GM21447 (cell line): ENCODE results near the gene SLC16A3.

ENCODE experiments used
- ATAC-seq: cut with Tn5 transposase; IDR thresholded peaks from one replicate; pipeline ENCODE4 v1.9.1; 2021; ENCODE audit not compliant: unreplicated experiment

Gene SLC16A3

GRCh38 chr17:82235056-82235774 is 6.4 kb downstream of the SLC16A3 start:
- ATAC-seq = no peak

GRCh38 chr17:82235775-82236141 is 6.9 kb downstream of the SLC16A3 start:
- ATAC-seq = no peak

DNA sequence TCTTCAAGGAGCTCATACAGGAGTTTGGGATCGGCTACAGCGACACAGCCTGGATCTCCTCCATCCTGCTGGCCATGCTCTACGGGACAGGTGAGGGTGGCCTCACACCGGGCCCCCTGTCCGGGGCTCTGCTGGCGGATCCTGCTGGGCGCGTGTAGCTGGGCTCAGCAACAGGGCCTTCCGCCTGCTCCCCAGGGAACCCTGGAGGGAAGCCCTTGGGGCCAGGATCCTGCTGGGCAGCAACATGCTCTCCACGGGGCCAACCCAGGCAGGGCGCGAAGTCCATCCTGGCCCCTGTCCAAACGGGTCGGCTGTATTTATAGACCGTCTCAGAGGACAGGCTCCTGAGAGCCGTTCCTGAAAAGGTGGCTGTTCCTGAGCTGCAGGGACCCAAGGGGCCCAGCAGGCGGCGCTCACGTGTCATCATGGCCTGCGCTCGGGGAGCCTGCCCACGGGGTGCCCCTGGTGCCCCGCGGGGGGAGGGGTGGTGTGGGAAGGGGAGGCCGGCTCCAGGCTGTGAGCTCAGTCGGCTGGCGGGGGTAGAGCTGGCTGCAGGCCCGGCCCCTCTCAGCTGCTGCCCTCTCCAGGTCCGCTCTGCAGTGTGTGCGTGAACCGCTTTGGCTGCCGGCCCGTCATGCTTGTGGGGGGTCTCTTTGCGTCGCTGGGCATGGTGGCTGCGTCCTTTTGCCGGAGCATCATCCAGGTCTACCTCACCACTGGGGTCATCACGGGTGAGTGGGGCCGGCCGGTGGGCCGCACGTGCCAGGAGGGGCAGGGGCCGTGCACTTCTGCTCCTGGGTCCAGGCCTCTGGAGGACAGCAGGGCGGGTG is 7.5 kb downstream of the SLC16A3 start:
- no peak for ATAC-seq

DNA sequence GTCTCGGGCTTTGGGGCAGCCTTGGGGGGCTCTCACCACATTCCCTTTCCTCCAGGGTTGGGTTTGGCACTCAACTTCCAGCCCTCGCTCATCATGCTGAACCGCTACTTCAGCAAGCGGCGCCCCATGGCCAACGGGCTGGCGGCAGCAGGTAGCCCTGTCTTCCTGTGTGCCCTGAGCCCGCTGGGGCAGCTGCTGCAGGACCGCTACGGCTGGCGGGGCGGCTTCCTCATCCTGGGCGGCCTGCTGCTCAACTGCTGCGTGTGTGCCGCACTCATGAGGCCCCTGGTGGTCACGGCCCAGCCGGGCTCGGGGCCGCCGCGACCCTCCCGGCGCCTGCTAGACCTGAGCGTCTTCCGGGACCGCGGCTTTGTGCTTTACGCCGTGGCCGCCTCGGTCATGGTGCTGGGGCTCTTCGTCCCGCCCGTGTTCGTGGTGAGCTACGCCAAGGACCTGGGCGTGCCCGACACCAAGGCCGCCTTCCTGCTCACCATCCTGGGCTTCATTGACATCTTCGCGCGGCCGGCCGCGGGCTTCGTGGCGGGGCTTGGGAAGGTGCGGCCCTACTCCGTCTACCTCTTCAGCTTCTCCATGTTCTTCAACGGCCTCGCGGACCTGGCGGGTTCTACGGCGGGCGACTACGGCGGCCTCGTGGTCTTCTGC is 8.4 kb downstream of the SLC16A3 start:
- ATAC-seq = no peak

GRCh38 chr17:82237746-82238471 is 9.1 kb downstream of the SLC16A3 start:
- no peak for ATAC-seq

GRCh38 chr17:82238472-82239201 is 9.8 kb downstream of the SLC16A3 start:
- ATAC-seq = no peak

DNA sequence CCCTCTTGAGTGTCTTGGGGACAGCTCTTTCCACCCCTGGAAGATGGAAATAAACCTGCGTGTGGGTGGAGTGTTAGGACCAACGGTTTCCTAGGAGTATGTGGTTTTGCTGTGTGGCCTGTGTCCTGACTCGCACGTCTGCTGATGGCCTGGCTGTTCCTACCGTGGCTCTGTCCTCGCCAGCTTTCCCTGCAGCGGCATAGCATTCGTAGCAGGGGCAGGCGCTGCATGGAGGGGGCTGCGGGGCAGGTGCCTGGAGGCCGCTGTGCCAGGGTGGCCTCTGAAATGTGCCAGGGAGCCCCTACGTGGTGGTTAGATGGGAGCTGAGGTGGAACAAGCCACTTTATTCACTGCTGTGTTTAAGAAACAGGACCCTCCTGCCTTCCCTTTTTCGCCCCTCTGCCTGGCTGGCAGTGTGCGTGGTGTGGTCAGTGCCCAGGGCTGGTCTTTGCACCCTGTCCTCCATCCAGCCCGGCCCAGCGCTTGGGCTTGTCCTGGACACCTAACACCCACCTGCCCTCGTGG is 10.6 kb downstream of the SLC16A3 start:
- no peak for ATAC-seq

DNA sequence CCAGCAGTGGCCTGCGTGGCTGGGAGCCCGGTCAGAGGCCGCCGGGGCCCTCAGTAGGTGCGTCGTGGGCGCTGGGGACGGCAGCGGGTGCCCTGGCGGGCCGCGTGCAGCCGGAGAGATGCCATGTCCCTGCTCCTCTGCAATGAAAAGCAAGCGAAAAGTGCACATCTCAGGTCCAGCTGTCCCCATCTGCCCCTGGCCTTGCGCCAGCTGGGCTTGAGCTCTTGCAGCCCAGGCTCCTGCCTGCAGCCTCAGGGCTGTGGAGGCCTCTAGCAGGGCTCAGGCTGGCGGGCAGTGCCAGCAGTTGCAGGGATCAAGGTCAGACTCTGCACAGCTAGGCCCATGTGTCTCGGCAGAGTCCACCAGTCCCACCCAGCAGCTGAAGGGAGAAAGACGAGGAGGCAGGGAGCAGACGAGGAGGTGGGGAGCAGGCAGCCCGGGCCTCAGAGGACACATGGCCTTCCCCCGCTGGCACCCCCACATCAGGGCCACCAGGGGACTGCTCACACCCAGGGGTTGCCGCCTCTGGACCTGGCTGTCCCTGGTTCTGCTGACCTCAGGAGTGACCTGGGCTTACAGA is 11.2 kb downstream of the SLC16A3 start:
- ATAC-seq = no peak

DNA sequence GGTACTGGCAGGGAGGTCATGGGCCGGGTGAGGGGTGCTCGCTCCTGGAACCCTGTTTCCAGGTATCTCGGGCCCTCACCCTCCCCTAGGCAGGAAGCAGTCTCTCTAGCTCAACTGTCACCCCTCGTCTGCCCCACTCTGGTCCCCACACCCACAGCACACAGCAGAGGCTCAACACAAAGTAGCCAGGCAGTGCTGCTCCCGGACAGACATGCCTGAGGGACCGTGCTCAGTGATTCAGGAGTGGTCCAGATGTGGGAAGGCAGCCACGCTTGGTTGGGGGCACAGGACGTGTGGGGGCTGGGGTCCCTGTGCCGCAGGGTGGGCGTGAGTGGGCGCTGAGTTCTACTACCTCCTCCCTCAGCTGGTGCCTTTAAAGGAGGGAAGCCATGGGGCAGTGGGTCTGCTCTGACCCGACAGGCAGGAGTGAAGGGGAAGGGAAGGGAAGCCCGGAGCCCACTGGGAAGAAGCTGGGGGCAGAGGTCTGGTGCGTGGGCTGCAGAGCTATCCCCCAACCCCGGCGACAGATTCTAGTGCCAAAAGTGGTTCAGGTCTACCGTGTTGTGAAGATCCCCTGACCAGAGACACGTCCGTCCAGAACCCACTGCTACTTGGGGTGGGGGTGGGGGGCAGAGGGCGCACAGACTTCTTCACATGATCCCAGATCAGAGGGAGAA is 11.8 kb downstream of the SLC16A3 start:
- ATAC-seq = no peak

DNA sequence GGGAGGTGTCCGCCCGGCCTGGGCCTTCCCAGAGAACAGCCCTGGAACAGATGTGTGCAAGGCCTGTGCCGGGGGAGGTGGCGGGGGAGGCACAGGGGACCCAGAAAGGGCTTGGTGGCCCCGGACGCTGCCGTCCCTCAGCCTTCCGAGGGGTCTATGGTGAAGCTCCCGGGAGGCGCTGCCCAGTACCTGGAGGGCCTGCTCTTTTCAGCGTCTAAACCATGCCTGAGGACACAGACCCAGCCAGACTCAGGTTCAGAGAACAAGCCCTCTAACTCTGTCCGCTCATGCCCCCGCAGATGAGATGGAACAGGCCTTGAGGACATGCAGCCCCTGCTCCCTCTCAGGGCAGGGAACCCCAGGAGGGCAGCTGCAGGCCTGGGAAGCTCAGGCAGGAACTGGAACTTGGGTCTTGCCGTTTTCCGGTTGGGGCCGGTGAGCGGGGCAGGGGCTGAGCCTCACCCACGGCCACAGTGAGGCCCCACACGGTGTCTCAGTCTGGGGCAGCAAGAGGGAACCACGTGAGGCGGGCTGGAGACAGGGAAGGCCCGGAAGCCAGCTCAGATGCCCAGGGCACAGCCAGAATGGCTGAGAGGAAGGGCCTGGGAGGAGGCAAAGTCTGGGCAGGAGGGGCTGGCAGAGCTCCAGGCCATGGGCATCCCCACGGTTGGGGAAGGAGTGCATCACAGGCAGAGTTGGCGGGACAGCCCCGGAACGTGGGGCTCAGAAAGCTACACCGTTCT is 12.5 kb downstream of the SLC16A3 start:
- peak; percentile 32 for ATAC-seq

DNA sequence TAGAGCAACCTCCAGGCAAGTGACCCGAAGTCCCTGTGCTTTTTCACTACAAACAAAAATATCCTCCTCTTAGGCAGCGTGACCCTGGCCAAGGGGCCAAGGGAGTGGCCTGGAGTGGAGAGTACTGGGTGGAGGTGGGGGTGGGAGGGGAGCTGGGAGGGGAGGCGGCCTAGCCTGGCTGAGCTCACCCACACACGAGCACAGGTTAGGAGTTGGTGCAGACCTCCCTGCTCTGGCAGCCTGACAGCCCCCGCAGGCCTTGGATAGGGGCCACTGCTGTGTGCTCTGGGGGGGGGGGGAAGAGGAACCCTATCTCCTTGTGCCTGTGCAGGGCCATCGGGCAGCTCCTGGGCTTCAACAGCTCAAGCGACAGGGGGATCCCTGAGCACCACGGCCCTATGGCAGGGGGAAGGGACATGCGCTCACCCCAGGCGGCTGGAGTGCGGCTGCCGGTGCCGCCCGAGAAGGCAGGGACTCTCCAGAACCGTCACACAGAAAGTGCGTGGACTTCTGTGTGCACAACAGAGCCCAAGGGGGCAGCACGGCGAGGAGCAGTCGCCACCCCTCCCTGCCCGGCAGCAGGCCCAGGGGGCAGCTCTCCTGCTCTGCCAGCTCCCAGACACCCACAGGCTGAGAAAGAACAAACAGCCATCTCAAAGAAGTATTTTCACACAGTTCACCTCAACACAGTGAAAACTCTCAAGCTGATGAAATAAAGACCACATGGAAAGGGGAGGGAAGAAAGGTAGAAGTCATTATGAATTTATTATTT is 13.3 kb downstream of the SLC16A3 start:
- ATAC-seq = peak; percentile 11

DNA sequence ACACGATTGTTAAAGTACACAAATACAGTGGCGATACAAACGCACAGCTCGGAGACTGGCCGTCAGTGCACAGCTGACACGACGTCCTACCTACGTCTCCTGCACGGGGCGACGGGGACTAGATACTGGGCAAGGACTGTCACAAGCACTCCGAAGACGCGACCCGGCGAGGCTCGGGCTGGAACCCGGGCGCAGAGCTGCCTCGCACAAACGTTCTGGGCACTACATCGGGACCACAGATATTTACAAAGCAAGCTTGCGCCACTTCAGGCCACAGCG is 13.8 kb downstream of the SLC16A3 start:
- ATAC-seq = no peak

DNA sequence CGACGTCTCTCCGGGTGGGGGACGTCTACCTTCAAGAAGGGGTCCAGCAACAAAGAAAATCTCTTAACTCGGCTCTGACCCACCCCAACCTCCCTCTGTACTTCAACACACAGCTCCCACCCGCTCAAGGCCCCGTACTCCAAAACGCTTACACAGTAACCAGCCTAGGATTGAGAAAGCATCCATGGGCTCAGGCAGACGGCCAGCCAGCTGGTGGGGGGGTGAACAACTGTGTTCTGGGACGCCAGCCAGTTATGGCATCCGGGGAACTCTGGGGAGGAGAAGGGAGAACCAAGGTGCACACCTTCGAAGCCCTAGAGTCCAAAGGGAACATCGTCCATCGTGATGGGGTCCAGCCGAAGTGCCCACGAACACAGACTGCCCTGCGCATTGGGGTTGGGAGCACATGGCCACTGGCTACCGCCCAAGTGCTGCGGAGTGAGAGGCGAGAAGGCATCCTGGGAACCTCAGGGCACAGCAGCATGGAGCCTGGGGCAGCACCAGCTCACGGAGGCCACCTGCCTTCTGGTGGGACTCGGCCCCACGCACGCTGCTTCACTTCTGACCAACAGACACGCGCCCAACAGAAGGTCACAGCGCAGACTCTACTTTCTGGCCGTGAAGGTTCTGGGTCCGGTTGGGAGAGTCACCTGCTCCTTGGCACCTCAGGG is 14.3 kb downstream of the SLC16A3 start:
- ATAC-seq = no peak

- ATAC-seq = no peak
Observed at GRCh38 chr17:82243648-82244412, 15.0 kb downstream of the SLC16A3 start.

DNA sequence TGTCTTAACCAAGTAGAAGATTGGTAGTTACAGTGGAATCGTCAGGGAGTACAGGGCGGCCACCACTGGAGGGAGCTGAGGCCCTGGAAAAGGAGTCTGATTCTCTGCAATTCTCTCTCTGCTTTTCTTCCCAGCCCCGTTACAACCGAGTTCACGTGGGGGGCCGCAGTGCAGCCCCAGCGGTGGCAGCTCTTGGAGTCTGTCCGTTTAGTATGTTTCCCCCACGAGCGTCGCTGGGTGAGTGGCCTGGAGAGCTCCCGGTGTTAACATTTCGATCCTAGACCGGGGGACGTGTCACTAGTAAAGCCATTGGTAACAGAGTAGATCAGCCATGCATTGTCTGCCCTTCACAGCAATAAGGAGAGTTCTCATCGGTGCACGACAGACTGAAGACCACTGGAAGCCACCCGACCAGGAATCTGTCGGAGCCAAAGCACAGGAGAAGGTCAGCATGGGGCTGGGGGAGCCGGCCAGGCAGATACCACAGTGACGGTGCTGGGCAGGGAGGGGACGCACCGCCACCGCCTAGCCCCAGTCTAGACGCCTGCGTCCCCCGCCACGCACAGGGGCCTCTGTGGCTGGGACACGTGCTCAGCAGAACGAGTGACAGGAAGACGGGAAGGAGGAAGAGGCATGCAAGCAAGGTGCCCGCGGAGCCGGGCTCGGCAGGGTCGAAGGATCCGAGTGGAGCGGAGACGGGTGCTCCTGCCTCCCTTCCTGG is 15.7 kb downstream of the SLC16A3 start:
- no peak for ATAC-seq
